Brain microvascular endothelial cell (primary cell): Measurements from ENCODE around the gene MLLT6.
A peak's percentile ranks its signal among the peaks of the same experiment; 100 is the strongest.

ENCODE experiments used
- DNase-seq: peaks from one replicate; pipeline ENCODE4 v3.0.0-alpha.2; 2020
- H3K27ac ChIP-seq: fragments of 250-450 bp; sonication (Bioruptor Pico); 2 replicates; pipeline ENCODE4 v1.5.1; 2020; ENCODE audit warnings: mild to moderate bottlenecking, moderate library complexity
- H3K27me3 ChIP-seq: fragments of 250-450 bp; sonication (Bioruptor Pico); replicated peaks from 2 replicates; pipeline ENCODE4 v1.5.1; 2020; ENCODE audit warnings: mild to moderate bottlenecking
- H3K36me3 ChIP-seq: fragments of 250-450 bp; sonication (Bioruptor Pico); replicated peaks from 2 replicates; pipeline ENCODE4 v1.5.1; 2020; ENCODE audit warnings: mild to moderate bottlenecking
- H3K4me3 ChIP-seq: 2 replicates; pipeline ENCODE4 v1.5.1; 2011; ENCODE audit warnings: low read depth, mild to moderate bottlenecking, control low read depth, low read length, moderate library complexity
- CTCF ChIP-seq: IDR thresholded peaks from 2 replicates; pipeline ENCODE4 v1.5.1; 2011; ENCODE audit warnings: low read depth, mild to moderate bottlenecking, moderate library complexity, low read length, control low read depth, inconsistent platforms; ENCODE audit errors: missing control alignments
- in situ Hi-C: cut with HindIII; loops from 2 replicates; pipeline ENCODE4 v1.10.0; 2017; ENCODE audit warnings: low sequenced_read_pairs, low pct_ligation_motif_present

Gene MLLT6

DNA sequence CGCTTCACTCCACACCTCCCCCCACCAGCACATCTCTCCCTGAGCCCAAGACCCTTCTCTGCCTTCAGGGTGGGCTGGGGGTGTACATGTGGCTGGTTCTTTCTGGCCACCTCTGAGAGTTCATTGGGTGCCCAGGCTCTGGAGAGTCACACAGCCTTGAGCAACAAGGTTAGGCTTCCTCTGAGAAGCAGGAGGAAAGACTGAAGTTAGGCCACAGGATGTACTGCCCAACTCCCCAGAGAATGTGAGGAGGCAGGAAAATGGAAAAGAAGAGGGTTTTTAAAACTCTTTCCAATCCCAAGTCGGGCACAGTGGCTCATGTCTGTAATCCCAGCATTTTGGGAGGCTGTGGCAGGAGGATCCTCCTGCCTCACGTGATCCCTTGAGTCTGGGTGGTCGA lies 35.7 kb downstream of the MLLT6 start:
- in situ Hi-C loops, result no loop called here
- Histone ChIP-seq H3K36me3 (peaks cover 40% of the 10 kb centered on the region), H3K4me3 (no peak overlapping the region), H3K27me3 (no peaks in the 10 kb centered on the region), H3K27ac (no peak overlapping the region)
- TF ChIP-seq CTCF, result no peak
- no peak for DNase-seq

DNA sequence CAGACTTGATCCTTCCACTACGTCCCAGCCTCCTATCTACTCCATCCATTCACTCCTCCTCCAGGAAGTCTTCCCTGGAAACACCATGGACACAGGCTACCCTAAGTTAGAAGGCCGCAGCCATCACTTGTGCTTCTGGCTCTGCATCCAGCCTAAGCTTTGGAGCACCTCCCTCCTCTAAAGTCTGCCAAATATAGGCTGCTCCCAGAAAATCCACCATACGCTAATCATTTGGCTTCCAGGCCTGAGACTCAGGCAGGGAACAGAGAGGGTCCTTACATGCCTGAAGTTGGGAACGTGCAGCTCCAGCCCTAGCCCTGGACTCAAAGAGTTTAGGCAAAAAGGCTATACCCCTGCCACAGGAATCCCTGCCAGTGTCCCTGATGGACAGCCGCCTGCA lies 36.4 kb downstream of the MLLT6 start:
- no peak for DNase-seq
- H3K27me3 ChIP-seq, result no peaks in the 10 kb centered on the region
- TF ChIP-seq CTCF, result no peak
- no peak overlapping the region for H3K27ac ChIP-seq
- peaks cover 34% of the 10 kb centered on the region for H3K36me3 ChIP-seq
- no peak overlapping the region for H3K4me3 ChIP-seq
- in situ Hi-C loops, result no loop called here

DNA sequence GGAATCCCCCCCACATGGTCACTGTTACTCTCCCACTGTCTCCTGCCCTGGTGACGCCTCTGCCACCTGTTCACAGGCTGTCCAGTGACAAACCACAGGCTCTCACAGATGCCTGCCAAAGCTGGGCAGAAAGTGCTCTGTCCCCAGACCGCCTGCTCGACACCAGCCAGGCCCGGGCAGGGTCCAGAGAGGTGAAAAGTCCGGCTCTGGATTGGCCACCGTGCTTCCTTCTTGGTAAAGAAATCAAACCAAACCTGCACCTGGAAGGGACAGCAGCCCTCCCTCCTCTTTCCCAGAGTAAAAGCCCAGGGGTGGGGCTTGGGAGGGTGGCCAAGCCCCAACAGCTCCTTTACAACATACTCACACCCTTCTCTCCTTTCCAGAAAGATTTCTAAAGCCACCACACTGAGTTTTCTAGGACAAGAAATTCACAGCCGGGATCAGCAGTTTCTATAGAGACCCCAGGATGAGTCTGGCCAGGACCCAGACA lies 36.9 kb downstream of the MLLT6 start:
- Histone ChIP-seq H3K4me3 (no peak overlapping the region), H3K36me3 (peaks cover 29% of the 10 kb centered on the region), H3K27ac (peak overlapping the region; percentile 62), H3K27me3 (no peaks in the 10 kb centered on the region)
- DNase-seq, result no peak
- in situ Hi-C loops, result no loop called here
- TF ChIP-seq CTCF, result no peak

- peak overlapping the region; percentile 62 for H3K27ac ChIP-seq
- H3K27me3 ChIP-seq, result no peaks in the 10 kb centered on the region
- no peak overlapping the region for H3K4me3 ChIP-seq
- in situ Hi-C loops, result no loop called here
- peaks cover 23% of the 10 kb centered on the region for H3K36me3 ChIP-seq
- TF ChIP-seq CTCF, result no peak
- peak; percentile 96 for DNase-seq
Observed at GRCh38 chr17:38742411-38743308, 37.6 kb downstream of the MLLT6 start.

DNA sequence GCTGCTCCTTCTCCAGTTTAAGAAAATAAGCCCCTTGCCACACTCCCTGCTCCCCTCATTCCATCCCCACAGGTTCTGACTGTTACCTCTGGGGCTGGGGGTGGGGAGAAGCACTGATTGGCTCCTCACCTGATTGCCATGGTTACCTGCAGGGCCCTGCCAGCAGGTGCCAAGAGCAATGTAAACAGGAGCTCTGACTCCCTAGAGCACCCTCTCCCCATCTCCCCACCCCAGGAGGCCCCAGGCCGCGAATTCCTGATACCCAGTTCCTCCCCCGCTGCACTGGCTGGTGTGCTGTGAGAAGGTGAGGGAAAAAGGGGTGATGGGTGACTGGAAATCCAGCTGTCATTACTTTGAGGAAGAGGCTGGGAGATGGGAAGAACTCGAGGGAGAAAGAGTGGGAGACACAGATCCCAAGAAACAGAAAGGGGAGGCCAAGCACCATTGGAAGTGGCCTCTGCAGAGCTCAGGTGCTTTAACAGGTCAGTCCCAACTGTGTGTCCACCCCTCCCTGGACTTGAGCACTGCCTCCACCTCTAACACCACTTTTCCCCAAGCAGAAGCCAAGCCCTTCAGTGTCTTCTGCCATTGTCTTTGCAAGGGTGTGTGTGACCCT lies 38.6 kb downstream of the MLLT6 start:
- no peak for TF ChIP-seq CTCF
- Histone ChIP-seq H3K36me3 (peaks cover 14% of the 10 kb centered on the region), H3K27me3 (no peaks in the 10 kb centered on the region), H3K27ac (no peak overlapping the region), H3K4me3 (no peak overlapping the region)
- in situ Hi-C loops, result no loop called here
- no peak for DNase-seq
